GM21423 (cell line): ENCODE measurements around the gene GATA6.
"Not testable (repeated sequence)": the region's sequence is repeated elsewhere in the genome, so short reads cannot be mapped to it uniquely, and the experiment has no call there.

Experiments
- ATAC-seq: cut with Tn5 transposase; IDR thresholded peaks from one replicate; pipeline ENCODE4 v1.9.1; 2021; ENCODE audit warnings: mild to moderate bottlenecking, moderate library complexity; ENCODE audit not compliant: unreplicated experiment

The GATA6 gene

GRCh38 chr18:22180722-22181121 is 11.3 kb downstream of the GATA6 start:
- no peak for ATAC-seq

GRCh38 chr18:22182884-22183697 is 13.7 kb downstream of the GATA6 start:
- ATAC-seq: no peak

- ATAC-seq: no peak
These were observed 14.3 kb downstream of the GATA6 start for GRCh38 chr18:22183698-22184170.

GRCh38 chr18:22184573-22184972 is 15.2 kb downstream of the GATA6 start:
- ATAC-seq: not testable (repeated sequence)

GRCh38 chr18:22185273-22185672 is 15.9 kb downstream of the GATA6 start:
- ATAC-seq: no peak

GRCh38 chr18:22185771-22186386 is 16.5 kb downstream of the GATA6 start:
- ATAC-seq: no peak

GRCh38 chr18:22186484-22186971 is 17.1 kb downstream of the GATA6 start:
- no peak for ATAC-seq

- ATAC-seq: no peak
These were observed 19.3 kb downstream of the GATA6 start for GRCh38 chr18:22188559-22189267.

- ATAC-seq: no peak
These were observed 20.2 kb downstream of the GATA6 start for GRCh38 chr18:22189449-22190166.

GRCh38 chr18:22191346-22191695 is 21.9 kb downstream of the GATA6 start:
- no peak for ATAC-seq

GRCh38 chr18:22191923-22192322 is 22.5 kb downstream of the GATA6 start:
- no peak for ATAC-seq

- no peak for ATAC-seq
These were observed 24.1 kb downstream of the GATA6 start for GRCh38 chr18:22193466-22193865.

- ATAC-seq: no peak
These were observed 24.8 kb downstream of the GATA6 start for GRCh38 chr18:22194151-22194598.

GRCh38 chr18:22195052-22195451 is 25.7 kb downstream of the GATA6 start:
- ATAC-seq: no peak

GRCh38 chr18:22196943-22197342 is 27.6 kb downstream of the GATA6 start:
- not testable (repeated sequence) for ATAC-seq

GRCh38 chr18:22197668-22198067 is 28.3 kb downstream of the GATA6 start:
- no peak for ATAC-seq

GRCh38 chr18:22198163-22198562 is 28.8 kb downstream of the GATA6 start:
- no peak for ATAC-seq

- ATAC-seq: no peak
These were observed 29.6 kb downstream of the GATA6 start for GRCh38 chr18:22199005-22199404.

GRCh38 chr18:22200611-22201225 is 31.3 kb downstream of the GATA6 start:
- no peak for ATAC-seq

GRCh38 chr18:22203035-22203434 is 33.6 kb downstream of the GATA6 start:
- ATAC-seq: no peak
